Adrenal gland (tissue), 12 donors: ENCODE results near the gene CCT6A. TPM values are rescaled to one million over a fixed set of nuclear protein-coding genes. Genes with fewer than 3 reads are reported as not detected.
"Not testable (repeated sequence)": the region's sequence is repeated elsewhere in the genome, so short reads cannot be mapped to it uniquely, and the experiment has no call there.

Source experiments
- DNase-seq, 7 donors: peaks; one replicate each; pipeline ENCODE4 v3.0.0-alpha.2; 2019 to 2020
- H3K27ac ChIP-seq, 5 donors: fragments of 200-600 bp; sonication (generic) in 4 of 5; 1 replicate in 3 of 5; 2 replicates in 2 of 5; pipeline versions ENCODE4 v1.5.1 to v1.8.0; 2016 to 2020; ENCODE audit warnings: mild to moderate bottlenecking in 1 of 5
- H3K27me3 ChIP-seq: fragments of 200-600 bp; 2 replicates; pipeline ENCODE4 v1.8.0; 2021
- H3K36me3 ChIP-seq, 2 donors: fragments of 200-600 bp; replicated peaks in 1 of 2; 1 replicate in 1 of 2; 2 replicates in 1 of 2; pipeline versions ENCODE4 v1.5.1 to v1.8.0; 2018 to 2022
- H3K4me1 ChIP-seq, 2 donors: fragments of 200-600 bp; replicated peaks in 1 of 2; 1 replicate in 1 of 2; 2 replicates in 1 of 2; pipeline versions ENCODE4 v1.5.1 to v1.8.0; 2018 to 2021
- H3K4me3 ChIP-seq, 4 donors: fragments of 200-600 bp; sonication (generic) in 3 of 4; one replicate each; pipeline ENCODE4 v1.5.1; 2016 to 2018
- H3K9me3 ChIP-seq, 3 donors: fragments of 200-600 bp; sonication (generic) in 1 of 3; replicated peaks in 1 of 3; 1 replicate in 2 of 3; 2 replicates in 1 of 3; pipeline versions ENCODE4 v1.5.1 to v1.8.0; 2016 to 2021
- CTCF ChIP-seq, 6 experiments: fragments of 450-650 bp in 4 of 6; fragments of 200-600 bp in 2 of 6; sonication (generic) in 1 of 6; IDR thresholded peaks; 1 replicate in 5 of 6; 2 replicates in 1 of 6; pipeline versions ENCODE4 v1.5.1 to v1.8.0; 2016 to 2021; ENCODE audit warnings: antibody characterized with exemption in 6 of 6, mild to moderate bottlenecking in 2 of 6, moderate library complexity in 1 of 6
- POLR2A ChIP-seq, 2 donors: fragments of 450-650 bp; IDR thresholded peaks; one replicate each; pipeline ENCODE4 v1.6.1; 2017; ENCODE audit warnings: antibody characterized with exemption in 2 of 2, mild to moderate bottlenecking in 2 of 2, moderate library complexity in 1 of 2
- WGBS, 4 donors: extraction: QIAGEN DNeasy Blood & Tissue Kit in 2 of 4; methylation state at CpG; one replicate each; pipeline versions ENCODE4 v1.1.5 to v1.1.7; 2013 to 2017; 5-methylcytosine and 5-hydroxymethylcytosine counted together
- intact Hi-C, 2 donors: fragments of 100-400 bp; cut with DNase I; formaldehyde crosslinking; loops; one replicate each; pipeline versions ENCODE4 v1.14.1 to v1.15.0; 2022 to 2023
- polyA plus RNA-seq, 3 donors: library from polyadenylated mRNA; stranded (reverse); fragments of 200-250 nt in 2 of 3; fragments of 350-450 nt in 1 of 3; fragmentation: Illumina TruSeq in 1 of 3; extraction: RNeasy Lipid Tissue Mini Kit (QIAGEN cat#74804) in 1 of 3; gene quantifications; one replicate each; pipeline ENCODE4 v1.2.3, GENCODE V29; 2013 to 2014
- total RNA-seq, 9 donors: library from RNA; depleted of rRNA in 4 of 9; stranded (reverse); fragments of >200 nt in 4 of 9; fragments of 120-200 nt in 1 of 9; fragmentation: NEBNext Ultra II Directional in 1 of 9; extraction: Animal tissue kit (Norgen Biotek cat#: 25700) in 1 of 9; gene quantifications; one replicate each; pipeline versions ENCODE4 v1.1.0 to v1.2.4, GENCODE V29; 2013 to 2023
- donor health status: healthy with polysubstance abuse.
- donor health status: Bipolar disorder and iron deficiency.
- donor health status: DM: yes; HTN: yes; CAD: no.
- donor health status: DM: no; HTN: no; CAD: no.
- donor health status: DM: no; HTN: no; CAD: no.
- donor health status: DM: yes; HTN: yes; CAD: no.

The CCT6A gene
- total and polyA plus RNA-seq, 12 donors = 51.6 to 240 (median 96.0) TPM

GRCh38 chr7:56099653-56100052, 48.1 kb downstream of the CCT6A start:
- no peak for TF ChIP-seq CTCF (IDR thresholded peaks at IDR 0.05)
- TF ChIP-seq POLR2A (IDR thresholded peaks at IDR 0.05) = no peak
- H3K36me3 ChIP-seq = peaks cover 0 to 56% of the 10 kb centered on the region in 2 donors

GRCh38 chr7:56104138-56104537, 52.6 kb downstream of the CCT6A start:
- H3K9me3 ChIP-seq, DNase-seq, H3K27me3 ChIP-seq, intact Hi-C loops, H3K27ac ChIP-seq, H3K4me3 ChIP-seq: not testable (repeated sequence)
- H3K4me1 ChIP-seq = peaks cover 9 to 34% of the 10 kb centered on the region in 2 donors
- peaks cover 0 to 54% of the 10 kb centered on the region in 2 donors for H3K36me3 ChIP-seq
- 78 to 89% (median 84%) methylated on average over 6 to 9 of the region's 9 CpGs for WGBS, 4 donors

More at GRCh38 chr7:56099653-56100052, 48.1 kb downstream of the CCT6A start:
- intact Hi-C loops = no loop called here
- Histone ChIP-seq H3K9me3 (no peaks in the 10 kb centered on the region), H3K4me3 (no peak overlapping the region), H3K27me3 (no peaks in the 10 kb centered on the region), H3K27ac (no peak overlapping the region), H3K4me1 (peaks cover 5 to 16% of the 10 kb centered on the region in 2 donors)
- no peak for DNase-seq
- 79 to 85% (median 84%) methylated on average over 3 of the region's 3 CpGs for WGBS, 4 donors

- Histone ChIP-seq H3K4me3 (peak overlapping the region; percentile 76 to 97 (median 90)), H3K4me1 (peaks cover 9 to 34% of the 10 kb centered on the region in 2 donors), H3K36me3 (peaks cover 0 to 40% of the 10 kb centered on the region in 2 donors), H3K27ac (peak overlapping the region; percentile 93 to 98 (median 95)), H3K9me3 (no peaks in the 10 kb centered on the region), H3K27me3 (no peaks in the 10 kb centered on the region)
- 9 to 14% (median 13%) methylated on average over 6 of the region's 6 CpGs for WGBS, 4 donors
- intact Hi-C loops = no loop called here
- peak; percentile 60 to 89 (median 78) for DNase-seq
- TF ChIP-seq CTCF (IDR thresholded peaks at IDR 0.05) (no peak), POLR2A (IDR thresholded peaks at IDR 0.05) (peak in 1 of 2 donors; percentile 51)
These were observed 53.9 kb downstream of the CCT6A start for GRCh38 chr7:56105508-56105907.

GRCh38 chr7:56106108-56107073, 54.8 kb downstream of the CCT6A start, which contains the start of gene CHCHD2:
Gene CHCHD2 (minus strand): TSS chr7:56106476. CDS start chr7:56106413, 63 bp downstream.
- peaks cover 9 to 34% of the 10 kb centered on the region in 2 donors for H3K4me1 ChIP-seq
- intact Hi-C loops = no loop called here
- TF ChIP-seq POLR2A (IDR thresholded peaks at IDR 0.05) (peak; percentile 91 to 99), CTCF (IDR thresholded peaks at IDR 0.05) (peak in 1 of 6 experiments; percentile 9)
- H3K9me3 ChIP-seq = no peaks in the 10 kb centered on the region
- peak within 1 kb of the TSS; percentile 93 to 98 (median 95) for H3K27ac ChIP-seq
- 2 to 3% (median 2%) methylated on average over 30 to 57 of the region's 57 CpGs for WGBS, 4 donors
- H3K36me3 ChIP-seq = peaks cover 0 to 32% of the 10 kb centered on the region in 2 donors
- DNase-seq = peak; percentile 96 to 99 (median 99)
- H3K4me3 ChIP-seq = peak within 1 kb of the TSS; percentile 76 to 97 (median 90)
- H3K27me3 ChIP-seq = no peaks in the 10 kb centered on the region
